Measurements from ENCODE around the gene RASGRF2.

RASGRF2 gene

GRCh38 chr5:80959768-80960442 lies at the start of gene RASGRF2:
Gene RASGRF2, plus strand, starts transcription at chr5:80960363. Its CDS starts 376 bp downstream, at chr5:80960739.
- peak; percentile 70 for DNase-seq

- DNase-seq = no peak
Measured at GRCh38 chr5:80912479-80912878, 47.7 kb upstream of the RASGRF2 start.

DNA sequence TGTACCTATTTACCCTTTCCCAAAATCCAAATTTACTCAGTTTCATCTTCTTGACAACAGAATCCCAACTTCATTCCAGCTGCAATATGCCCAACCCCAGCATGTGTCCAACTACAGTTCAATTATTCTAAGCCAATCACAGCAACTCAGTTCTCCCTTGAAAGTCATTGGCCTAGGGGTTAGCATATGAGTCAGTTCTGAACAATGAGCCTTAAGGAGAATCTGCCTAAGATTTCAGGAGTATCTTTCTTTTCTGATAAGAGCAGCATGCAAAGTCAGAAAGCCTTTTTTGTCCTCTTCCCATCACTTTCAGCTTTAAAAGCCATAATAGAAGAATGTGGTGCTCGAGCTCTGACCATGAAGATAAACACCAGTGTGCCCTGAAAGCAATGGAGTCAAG lies 44.4 kb upstream of the RASGRF2 start:
- no peak for DNase-seq

DNA sequence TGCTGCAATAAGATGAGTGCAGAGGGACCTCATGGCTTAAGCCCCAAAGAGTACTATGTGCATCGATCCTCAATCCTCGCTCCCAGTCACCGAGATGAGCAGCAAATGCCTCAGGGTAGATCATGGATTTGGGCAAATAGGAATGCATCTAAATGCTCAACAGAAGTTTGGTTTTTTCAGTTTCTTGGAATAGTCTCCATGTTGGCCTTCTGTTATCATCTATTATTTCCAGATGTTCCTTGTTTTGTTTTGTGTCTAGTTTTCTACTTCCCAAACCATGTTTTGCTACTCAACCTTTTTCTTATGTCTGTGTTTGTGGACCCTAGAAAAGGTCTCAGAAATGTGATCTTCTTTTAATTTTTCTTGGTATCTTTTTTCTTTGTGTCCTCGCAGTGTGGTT lies 43.5 kb upstream of the RASGRF2 start:
- DNase-seq = no peak

DNA sequence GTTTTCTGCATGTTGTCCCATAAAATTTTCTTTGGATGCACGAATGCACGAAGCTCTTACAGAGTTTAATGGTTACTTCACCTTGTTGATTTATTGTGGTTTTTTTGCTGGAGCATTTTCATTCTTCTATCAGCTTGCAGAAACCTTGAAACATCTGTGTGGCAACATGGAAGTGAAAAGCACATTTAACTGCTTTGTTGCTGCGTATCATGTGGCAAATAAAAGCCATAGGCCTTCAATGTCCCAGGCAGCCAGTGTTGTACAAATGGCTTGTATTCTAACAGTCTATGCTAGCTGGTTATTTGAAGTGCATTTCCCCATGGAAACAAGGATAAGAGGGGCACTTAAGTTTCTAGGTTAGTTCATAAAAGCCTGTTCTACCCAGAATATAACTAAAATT lies 42.5 kb upstream of the RASGRF2 start:
- DNase-seq = no peak

GRCh38 chr5:80919678-80920196 lies 40.4 kb upstream of the RASGRF2 start:
- DNase-seq = no peak

DNA sequence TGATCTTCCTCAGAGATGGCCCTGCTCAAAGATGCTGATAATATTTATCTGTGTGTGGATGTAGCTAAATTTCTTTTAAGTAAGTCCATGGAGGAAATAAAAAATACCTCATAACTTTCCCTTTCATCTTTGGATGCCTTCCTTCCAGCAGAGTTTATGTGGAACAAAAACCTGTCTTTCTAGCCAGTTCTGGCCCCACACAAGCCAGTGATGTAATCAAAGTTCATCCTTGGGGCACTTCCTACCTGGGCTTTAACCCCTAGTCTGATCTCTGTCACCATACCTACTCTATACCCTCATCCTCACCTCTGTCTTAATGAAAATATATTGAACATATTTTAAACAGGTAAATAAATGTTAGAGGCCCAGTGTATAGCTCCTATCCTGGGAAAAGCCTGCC lies 39.8 kb upstream of the RASGRF2 start:
- DNase-seq = no peak

DNA sequence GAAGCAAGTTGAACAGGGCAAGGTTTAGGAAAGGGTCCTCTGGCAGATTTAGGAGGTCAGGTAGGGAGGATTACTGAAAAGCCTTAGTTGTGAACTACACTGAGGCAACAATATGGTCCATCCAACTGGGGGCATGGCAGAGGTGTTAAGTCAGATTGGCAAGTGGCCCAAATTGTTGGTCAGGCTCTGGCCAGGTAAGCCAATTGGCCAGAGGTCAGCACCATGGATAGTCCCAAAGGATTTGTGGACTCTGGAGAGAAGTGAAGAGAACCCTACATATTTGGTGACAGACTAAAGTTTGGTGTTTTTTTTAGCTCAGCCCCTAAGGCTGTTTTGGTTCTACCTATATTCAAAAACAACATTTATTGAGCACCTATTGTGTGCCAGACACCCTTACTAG lies 39.1 kb upstream of the RASGRF2 start:
- no peak for DNase-seq

GRCh38 chr5:80925931-80926330 lies 34.2 kb upstream of the RASGRF2 start:
- DNase-seq = no peak

DNA sequence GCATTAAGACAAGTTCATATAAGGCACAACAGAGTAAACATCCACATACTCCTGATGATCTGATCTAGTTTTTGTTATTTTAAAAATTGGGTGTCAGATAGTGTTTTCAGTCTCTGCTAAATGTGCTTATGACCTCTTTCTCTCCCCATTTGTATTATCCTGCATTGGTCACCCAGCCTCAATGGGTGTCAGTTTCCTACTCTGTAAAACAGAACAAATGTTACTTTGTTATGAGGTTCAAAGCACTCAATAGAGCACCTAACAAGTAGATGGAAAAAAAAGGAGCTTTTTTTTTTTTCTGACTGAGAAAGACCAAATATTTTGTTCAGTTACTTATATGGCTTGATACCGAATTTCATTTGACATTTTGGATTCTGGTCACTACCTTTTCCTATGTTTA lies 33.6 kb upstream of the RASGRF2 start:
- DNase-seq = no peak

DNA sequence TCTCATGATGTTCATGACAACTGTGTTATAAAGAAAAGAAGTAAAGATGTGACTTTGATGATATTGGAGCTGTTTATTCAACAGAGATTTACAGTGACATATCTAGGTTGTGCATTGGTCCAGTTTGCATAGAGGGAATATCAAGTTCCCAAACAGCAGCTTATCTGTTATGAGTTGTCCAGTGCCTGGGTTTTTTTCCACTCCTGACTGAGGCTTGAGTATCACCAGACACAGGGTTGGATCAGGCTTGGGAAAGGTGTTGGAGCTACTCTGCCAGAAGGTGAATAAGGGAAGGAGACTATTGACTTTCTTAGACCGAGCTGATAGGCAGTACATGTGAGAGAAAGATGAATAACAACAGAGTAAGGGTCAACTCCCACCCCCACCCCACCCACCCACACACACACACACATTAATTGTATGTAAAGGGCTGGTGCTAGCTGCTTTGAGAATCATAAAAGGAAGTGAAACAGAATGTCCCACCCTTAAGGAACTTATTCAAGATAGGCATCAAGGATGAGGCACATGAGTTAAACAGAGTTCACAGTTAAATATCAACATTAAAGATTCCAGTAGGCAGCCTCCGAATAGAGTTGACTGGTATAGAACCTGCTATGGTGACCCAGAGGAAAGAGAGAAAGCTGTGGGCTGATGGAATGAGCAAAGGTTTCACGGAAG lies 33.0 kb upstream of the RASGRF2 start:
- DNase-seq = no peak

DNA sequence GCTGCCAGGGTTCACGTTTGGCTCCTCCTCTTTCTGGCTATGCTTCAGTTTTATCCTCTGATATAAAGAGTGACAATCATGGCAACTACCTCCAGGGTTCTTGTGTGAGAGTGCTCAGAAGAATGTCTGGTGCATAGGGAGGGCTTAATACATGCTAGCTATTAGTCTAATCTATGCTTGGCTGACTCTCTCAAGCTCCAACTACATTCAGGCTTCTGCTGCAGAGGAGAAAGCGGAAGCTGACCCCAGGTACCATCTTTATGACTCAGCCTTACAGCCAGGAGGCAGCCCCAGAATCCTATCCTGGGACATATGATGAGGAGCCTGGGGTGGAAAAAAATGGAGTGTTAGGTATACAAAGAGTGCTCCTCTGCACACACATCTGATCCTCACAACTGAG lies 32.1 kb upstream of the RASGRF2 start:
- no peak for DNase-seq

DNA sequence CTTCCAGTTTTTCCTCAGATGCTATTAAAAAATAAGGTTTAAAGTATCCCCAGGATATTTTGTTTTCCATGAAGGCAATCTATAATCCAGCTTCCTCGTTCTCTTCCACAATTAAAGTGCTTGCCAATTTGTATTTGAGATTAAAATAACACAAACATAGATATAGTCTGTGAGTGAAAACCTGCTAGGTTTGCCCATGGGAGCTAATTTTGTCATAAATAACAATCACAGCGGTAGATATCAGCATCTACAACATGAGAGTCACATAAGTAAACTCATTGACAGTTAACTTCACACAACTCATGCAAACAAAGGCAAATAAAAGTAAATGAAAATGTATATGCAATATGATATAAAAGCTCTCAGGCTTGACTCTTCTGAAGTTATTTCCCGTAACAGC lies 29.2 kb upstream of the RASGRF2 start:
- no peak for DNase-seq

DNA sequence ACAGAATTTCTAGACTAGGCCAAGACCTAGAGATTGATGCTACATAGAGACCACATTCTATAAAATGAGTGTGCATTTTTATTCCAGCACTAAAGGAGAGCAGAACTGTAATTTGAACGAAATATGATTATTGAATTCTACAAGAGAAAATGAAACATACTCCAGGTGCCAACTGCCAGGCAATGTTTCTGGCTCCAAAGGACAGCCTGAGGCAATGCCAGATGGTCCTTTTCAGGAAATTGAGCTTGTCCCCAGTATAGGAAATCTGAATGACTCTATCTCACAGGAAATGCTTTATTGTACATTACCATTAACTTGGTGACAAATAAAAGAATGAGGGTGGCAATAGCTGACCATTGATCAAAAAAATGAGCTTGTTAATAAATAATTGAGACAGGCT lies 28.8 kb upstream of the RASGRF2 start:
- no peak for DNase-seq

DNA sequence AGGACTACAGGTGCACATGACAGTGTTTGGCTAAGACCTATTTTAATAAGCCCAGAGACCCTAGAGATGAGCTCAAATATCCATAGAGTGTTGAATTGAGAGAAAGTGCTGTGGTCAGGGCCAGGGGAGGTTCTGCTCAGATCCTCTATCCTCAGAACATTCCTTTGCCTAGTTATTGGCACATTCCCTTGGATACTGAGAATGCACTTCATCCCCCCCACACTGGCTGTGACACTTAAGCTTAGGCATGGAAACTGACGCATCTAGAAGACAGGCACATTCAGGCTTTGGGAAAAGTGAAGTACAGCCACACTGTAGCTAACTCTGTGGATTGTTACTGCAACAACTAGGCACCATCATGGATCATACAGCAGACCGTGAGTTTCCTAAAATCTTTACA lies 27.1 kb upstream of the RASGRF2 start:
- DNase-seq = no peak

GRCh38 chr5:80934751-80935150 lies 25.4 kb upstream of the RASGRF2 start:
- peak; percentile 10 for DNase-seq

- DNase-seq = peak; percentile 27
Measured at GRCh38 chr5:80935811-80936385, 24.3 kb upstream of the RASGRF2 start.

- no peak for DNase-seq
Measured at GRCh38 chr5:80936881-80937280, 23.3 kb upstream of the RASGRF2 start.

GRCh38 chr5:80937584-80938356 lies 22.4 kb upstream of the RASGRF2 start:
- no peak for DNase-seq

GRCh38 chr5:80941496-80941895 lies 18.7 kb upstream of the RASGRF2 start:
- no peak for DNase-seq

DNA sequence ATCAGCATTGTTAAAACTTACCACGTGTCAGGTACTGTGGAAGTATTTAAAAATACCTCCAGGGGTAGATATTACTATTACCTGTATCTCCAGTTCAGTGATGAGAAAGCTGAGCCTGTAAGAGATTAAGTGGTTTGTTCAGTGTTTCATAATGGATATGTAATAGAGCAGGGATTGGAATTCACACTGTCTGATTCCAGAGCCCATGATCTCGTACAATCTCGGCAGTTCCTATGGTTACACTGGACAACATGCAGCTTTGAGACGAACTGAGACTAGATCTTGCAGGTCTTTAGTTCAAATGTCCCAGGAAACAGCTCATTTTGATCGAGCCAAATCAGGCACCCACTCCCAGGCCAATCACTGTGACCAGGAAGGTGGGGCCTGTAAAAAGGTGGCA lies 8.8 kb upstream of the RASGRF2 start:
- DNase-seq = no peak

DNA sequence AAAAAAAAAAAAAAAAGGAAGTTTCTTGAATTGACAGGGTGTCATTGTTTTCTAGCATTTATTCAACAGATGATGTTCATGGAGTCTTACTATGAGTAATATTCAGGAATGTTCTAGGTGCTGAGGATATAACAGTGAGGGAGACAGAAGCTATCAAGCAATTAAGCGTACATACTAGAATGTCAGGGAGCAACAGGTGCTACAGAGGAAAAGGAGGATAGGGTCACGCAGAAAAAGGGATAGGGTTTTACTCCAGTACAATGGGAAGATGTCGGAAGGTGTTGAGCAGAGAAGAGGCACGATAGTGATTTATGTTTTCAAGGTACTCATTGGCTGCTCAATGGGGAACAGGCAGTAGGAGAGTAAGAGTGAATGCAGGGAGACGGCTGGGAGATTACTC lies 6.6 kb upstream of the RASGRF2 start:
- DNase-seq = no peak

DNA sequence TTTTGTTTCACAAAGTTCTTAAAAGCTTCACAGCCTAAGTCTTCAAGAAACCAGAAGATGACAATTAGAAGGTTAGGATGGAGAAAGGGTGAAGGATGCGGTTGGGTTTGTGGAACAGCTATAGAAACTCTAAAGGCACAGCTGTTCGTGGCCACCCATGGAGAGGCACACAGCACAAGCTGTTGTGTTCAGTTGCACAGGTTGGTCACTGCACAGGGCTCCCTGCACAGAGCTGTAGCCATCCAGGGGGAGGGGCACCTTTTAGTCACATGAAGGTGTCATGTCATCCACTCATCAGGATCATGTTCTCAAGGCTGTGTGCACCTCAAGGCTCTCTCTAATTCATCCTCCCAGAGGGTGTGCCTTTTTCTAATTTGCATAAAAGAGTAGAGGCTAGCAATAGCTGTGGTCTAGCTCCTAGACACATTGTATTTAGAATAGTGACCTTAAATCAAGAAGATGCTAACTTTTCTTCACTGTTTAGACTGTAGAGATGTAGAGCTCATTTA lies 5.0 kb upstream of the RASGRF2 start:
- no peak for DNase-seq

All from CD4-positive, alpha-beta T cell treated with Interleukin-6 for 4 hours (primary cell).